Measurements from ENCODE around the gene MAP3K4. TPM values are rescaled to one million over a fixed set of nuclear protein-coding genes. Genes with fewer than 3 reads are reported as not detected.

The MAP3K4 gene
- total RNA-seq, 1 donor from 2014 or later = 41.3 TPM

DNA sequence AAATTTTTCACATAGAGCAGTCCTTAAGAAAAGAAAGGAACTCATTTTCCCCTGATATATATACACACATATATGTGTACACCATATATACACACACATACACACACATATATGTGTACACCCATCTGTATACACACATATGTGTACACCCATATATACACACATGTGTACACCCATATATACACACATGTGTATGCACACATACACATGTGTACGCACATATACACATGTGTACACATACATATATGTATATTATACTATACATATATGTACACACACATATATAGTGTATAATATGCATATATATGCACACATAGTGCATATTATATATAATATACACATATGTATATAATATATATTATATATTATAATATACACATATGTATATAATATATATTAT, 9.1 kb downstream of the MAP3K4 start:
- H3K36me3 ChIP-seq (ENCODE audit: control insufficient read depth, insufficient read depth, low read length) = no peaks in the 10 kb centered on the region
- FAIRE-seq (no peak), DNase-seq (ENCODE audit: low read depth) (no peak)
- TF ChIP-seq, protein P1, sequence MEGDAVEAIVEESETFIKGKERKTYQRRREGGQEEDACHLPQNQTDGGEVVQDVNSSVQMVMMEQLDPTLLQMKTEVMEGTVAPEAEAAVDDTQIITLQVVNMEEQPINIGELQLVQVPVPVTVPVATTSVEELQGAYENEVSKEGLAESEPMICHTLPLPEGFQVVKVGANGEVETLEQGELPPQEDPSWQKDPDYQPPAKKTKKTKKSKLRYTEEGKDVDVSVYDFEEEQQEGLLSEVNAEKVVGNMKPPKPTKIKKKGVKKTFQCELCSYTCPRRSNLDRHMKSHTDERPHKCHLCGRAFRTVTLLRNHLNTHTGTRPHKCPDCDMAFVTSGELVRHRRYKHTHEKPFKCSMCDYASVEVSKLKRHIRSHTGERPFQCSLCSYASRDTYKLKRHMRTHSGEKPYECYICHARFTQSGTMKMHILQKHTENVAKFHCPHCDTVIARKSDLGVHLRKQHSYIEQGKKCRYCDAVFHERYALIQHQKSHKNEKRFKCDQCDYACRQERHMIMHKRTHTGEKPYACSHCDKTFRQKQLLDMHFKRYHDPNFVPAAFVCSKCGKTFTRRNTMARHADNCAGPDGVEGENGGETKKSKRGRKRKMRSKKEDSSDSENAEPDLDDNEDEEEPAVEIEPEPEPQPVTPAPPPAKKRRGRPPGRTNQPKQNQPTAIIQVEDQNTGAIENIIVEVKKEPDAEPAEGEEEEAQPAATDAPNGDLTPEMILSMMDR (IDR thresholded peaks at IDR 0.05; ENCODE audit: insufficient read depth, low read length, severe bottlenecking) = no peak
- no peak overlapping the region for H3K4me3 ChIP-seq (ENCODE audit: low read depth, low read length)
- no peaks in the 10 kb centered on the region for H3K27me3 ChIP-seq (ENCODE audit: control insufficient read depth, insufficient read depth, low read length)

DNA sequence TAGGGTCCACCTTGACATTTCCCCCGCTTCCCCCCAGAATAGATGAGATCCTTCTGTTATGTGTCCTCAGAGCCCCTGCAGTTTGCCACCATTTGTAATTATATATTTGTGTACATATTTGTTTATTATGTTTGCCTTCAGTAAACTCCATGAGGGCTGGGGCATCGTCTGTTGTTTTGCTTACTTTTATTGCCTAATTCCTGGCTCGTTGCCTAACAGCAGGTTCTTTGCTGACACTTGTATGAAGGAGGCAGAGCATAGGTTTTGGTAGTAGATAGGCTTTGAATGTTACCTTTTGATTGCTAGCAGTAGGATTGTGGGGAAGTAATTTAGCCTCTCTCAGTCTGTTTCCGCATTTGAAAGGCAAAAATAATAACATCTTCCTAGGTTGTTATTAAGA, 9.9 kb downstream of the MAP3K4 start:
- Histone ChIP-seq H3K36me3 (ENCODE audit: control insufficient read depth, insufficient read depth, low read length) (no peaks in the 10 kb centered on the region), H3K4me3 (ENCODE audit: low read depth, low read length) (no peak overlapping the region), H3K27me3 (ENCODE audit: control insufficient read depth, insufficient read depth, low read length) (no peaks in the 10 kb centered on the region)
- DNase-seq (ENCODE audit: low read depth) (peak; percentile 52), FAIRE-seq (no peak)
- TF ChIP-seq, protein P1 (IDR thresholded peaks at IDR 0.05; ENCODE audit: insufficient read depth, low read length, severe bottlenecking) = no peak

DNA sequence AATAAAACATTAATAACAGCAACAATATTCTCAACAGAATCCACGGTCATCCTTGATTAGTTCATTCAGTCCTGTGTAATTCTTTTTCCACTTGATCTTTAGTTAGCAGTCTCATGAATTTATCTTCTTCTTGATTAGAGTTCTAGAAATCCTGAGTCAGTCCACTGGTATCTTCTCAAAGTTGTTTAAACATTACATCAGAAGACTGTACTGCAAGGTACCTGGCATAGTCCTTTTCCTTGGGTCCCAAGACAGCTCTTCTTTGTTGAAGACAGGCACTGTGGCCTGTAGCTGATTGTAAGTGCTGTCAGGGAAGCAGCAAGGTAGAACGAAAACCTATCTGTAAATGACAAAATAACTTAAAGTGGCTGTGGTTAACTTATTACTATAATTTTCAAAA, 11.8 kb downstream of the MAP3K4 start:
- FAIRE-seq (no peak), DNase-seq (ENCODE audit: low read depth) (peak; percentile 29)
- no peak overlapping the region for H3K4me3 ChIP-seq (ENCODE audit: low read depth, low read length)
- no peaks in the 10 kb centered on the region for H3K27me3 ChIP-seq (ENCODE audit: control insufficient read depth, insufficient read depth, low read length)
- TF ChIP-seq, protein P1 (IDR thresholded peaks at IDR 0.05; ENCODE audit: insufficient read depth, low read length, severe bottlenecking) = no peak
- H3K36me3 ChIP-seq (ENCODE audit: control insufficient read depth, insufficient read depth, low read length) = no peaks in the 10 kb centered on the region

DNA sequence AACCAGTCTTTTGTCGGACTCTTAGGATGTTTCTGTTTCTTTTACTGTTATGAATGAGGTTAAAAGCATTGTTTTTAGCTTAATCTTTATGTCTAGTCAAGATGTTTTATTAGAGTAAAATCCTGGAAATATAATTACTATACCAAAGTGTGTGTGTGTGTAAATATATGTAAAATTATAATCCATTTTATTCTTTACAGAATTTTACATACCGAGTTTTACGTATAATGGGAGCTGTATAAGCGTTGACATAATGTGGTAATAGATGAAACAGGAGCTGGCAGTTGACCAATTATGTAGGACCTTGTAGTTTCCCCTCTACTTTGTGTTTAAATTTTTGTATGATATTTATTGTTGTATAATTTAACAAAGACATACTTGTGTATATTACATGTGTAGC, 16.7 kb downstream of the MAP3K4 start:
- DNase-seq (ENCODE audit: low read depth) (no peak), FAIRE-seq (no peak)
- Histone ChIP-seq H3K36me3 (ENCODE audit: control insufficient read depth, insufficient read depth, low read length) (no peaks in the 10 kb centered on the region), H3K27me3 (ENCODE audit: control insufficient read depth, insufficient read depth, low read length) (no peaks in the 10 kb centered on the region), H3K4me3 (ENCODE audit: low read depth, low read length) (no peak overlapping the region)
- TF ChIP-seq, protein P1 (IDR thresholded peaks at IDR 0.05; ENCODE audit: insufficient read depth, low read length, severe bottlenecking) = no peak

DNA sequence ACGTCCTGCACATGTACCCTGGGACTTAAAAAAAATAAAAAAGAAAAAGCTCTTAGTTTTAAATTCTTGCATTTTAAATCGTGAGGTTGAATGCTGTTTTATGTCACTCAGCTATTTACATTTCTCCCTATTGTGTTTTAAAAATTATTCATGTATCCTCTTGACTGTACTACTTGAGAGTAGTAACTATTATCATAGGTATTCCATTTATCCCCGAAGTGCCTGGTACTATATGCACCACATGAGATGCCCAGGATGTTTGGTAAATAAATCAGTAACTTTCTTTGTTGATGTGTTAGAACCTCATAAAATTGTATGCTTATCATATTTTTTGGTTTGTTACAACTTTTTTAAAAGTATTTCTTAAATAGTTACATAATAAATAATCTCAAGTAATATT, 18.4 kb downstream of the MAP3K4 start:
- DNase-seq (ENCODE audit: low read depth) (no peak), FAIRE-seq (no peak)
- Histone ChIP-seq H3K4me3 (ENCODE audit: low read depth, low read length) (no peak overlapping the region), H3K27me3 (ENCODE audit: control insufficient read depth, insufficient read depth, low read length) (no peaks in the 10 kb centered on the region), H3K36me3 (ENCODE audit: control insufficient read depth, insufficient read depth, low read length) (no peaks in the 10 kb centered on the region)
- TF ChIP-seq, protein P1 (IDR thresholded peaks at IDR 0.05; ENCODE audit: insufficient read depth, low read length, severe bottlenecking) = no peak

DNA sequence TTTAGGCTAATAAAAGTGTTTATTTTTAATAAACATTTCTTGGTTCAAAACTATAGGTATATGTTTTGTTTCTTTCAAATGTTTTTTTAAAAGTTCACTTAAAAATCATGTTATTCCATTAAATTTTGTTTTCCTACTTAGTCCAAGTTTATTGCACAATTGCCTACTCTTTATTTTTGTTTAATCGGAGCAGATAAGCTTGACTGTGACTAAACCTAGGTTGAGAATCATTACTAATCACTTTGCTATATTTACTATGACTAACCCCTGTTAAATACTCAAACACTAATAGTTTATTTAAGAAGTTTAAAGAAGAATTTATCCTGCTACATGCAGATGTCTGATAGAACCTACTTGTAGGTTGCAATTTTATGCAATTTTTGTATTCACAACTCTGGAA, 18.8 kb downstream of the MAP3K4 start:
- DNase-seq (ENCODE audit: low read depth) = peak; percentile 92
- Histone ChIP-seq H3K4me3 (ENCODE audit: low read depth, low read length) (no peak overlapping the region), H3K36me3 (ENCODE audit: control insufficient read depth, insufficient read depth, low read length) (no peaks in the 10 kb centered on the region), H3K27me3 (ENCODE audit: control insufficient read depth, insufficient read depth, low read length) (no peaks in the 10 kb centered on the region)
- TF ChIP-seq, protein P1 (IDR thresholded peaks at IDR 0.05; ENCODE audit: insufficient read depth, low read length, severe bottlenecking) = no peak
- FAIRE-seq = no peak
